Central memory CD8-positive, alpha-beta T cell (primary cell): Measurements from ENCODE around the gene YWHAE.
"Not testable (repeated sequence)": the region's sequence is repeated elsewhere in the genome, so short reads cannot be mapped to it uniquely, and the experiment has no call there.

ENCODE experiments used
- ATAC-seq: fragments of 150-1000 bp; cut with Tn5 transposase; replicated peaks from 2 replicates; pipeline ENCODE4 v1.10.0; 2022; ENCODE audit warnings: mild to moderate bottlenecking, moderate FRiP score, moderate number of reproducible peaks; ENCODE audit not compliant: poor library complexity, severe bottlenecking; ENCODE audit errors: extremely low read depth
- DNase-seq, 2 donors: peaks; one replicate each; pipeline ENCODE4 v3.0.0; 2021; ENCODE audit warnings: low spot score in 2 of 2
- H3K27ac Mint-ChIP-seq: one replicate; pipeline ENCODE4 v1.8.0; 2022; ENCODE audit warnings: low read depth, mild to moderate bottlenecking, moderate library complexity, mixed read lengths
- H3K27me3 Mint-ChIP-seq: one replicate; pipeline ENCODE4 v1.8.0; 2022; ENCODE audit warnings: mixed read lengths
- H3K36me3 Mint-ChIP-seq: one replicate; pipeline ENCODE4 v1.8.0; 2022; ENCODE audit warnings: mild to moderate bottlenecking, moderate library complexity, mixed read lengths; ENCODE audit not compliant: insufficient read depth
- H3K4me1 Mint-ChIP-seq: one replicate; pipeline ENCODE4 v1.8.0; 2022; ENCODE audit warnings: mixed read lengths
- H3K4me3 Mint-ChIP-seq: one replicate; pipeline ENCODE4 v1.8.0; 2022; ENCODE audit warnings: mild to moderate bottlenecking, moderate library complexity, mixed read lengths
- H3K9me3 Mint-ChIP-seq: one replicate; pipeline ENCODE4 v1.8.0; 2022; ENCODE audit warnings: mixed read lengths

YWHAE gene

GRCh38 chr17:1379208-1379929 lies 20.7 kb downstream of the YWHAE start:
- H3K27me3 Mint-ChIP-seq = no peaks in the 10 kb centered on the region
- peaks cover 24% of the 10 kb centered on the region for H3K36me3 Mint-ChIP-seq
- ATAC-seq = no peak
- H3K27ac Mint-ChIP-seq = peak overlapping the region; percentile 29
- H3K4me3 Mint-ChIP-seq = peak overlapping the region; percentile 34
- H3K4me1 Mint-ChIP-seq = peaks cover 67% of the 10 kb centered on the region
- H3K9me3 Mint-ChIP-seq = no peaks in the 10 kb centered on the region
- no peak for DNase-seq

GRCh38 chr17:1378476-1378860 lies 21.6 kb downstream of the YWHAE start:
- peaks cover 70% of the 10 kb centered on the region for H3K4me1 Mint-ChIP-seq
- H3K4me3 Mint-ChIP-seq, H3K27me3 Mint-ChIP-seq, DNase-seq, H3K9me3 Mint-ChIP-seq, H3K27ac Mint-ChIP-seq, ATAC-seq: not testable (repeated sequence)
- H3K36me3 Mint-ChIP-seq = peaks cover 25% of the 10 kb centered on the region

GRCh38 chr17:1377334-1377733 lies 22.7 kb downstream of the YWHAE start:
- H3K27me3 Mint-ChIP-seq = no peaks in the 10 kb centered on the region
- DNase-seq (no peak), ATAC-seq (no peak)
- peak overlapping the region; percentile 26 for H3K4me3 Mint-ChIP-seq
- H3K27ac Mint-ChIP-seq = peak overlapping the region; percentile 53
- peaks cover 72% of the 10 kb centered on the region for H3K4me1 Mint-ChIP-seq
- no peaks in the 10 kb centered on the region for H3K9me3 Mint-ChIP-seq
- H3K36me3 Mint-ChIP-seq = peaks cover 22% of the 10 kb centered on the region

- H3K36me3 Mint-ChIP-seq = peaks cover 24% of the 10 kb centered on the region
- H3K4me3 Mint-ChIP-seq = peak overlapping the region; percentile 26
- no peaks in the 10 kb centered on the region for H3K9me3 Mint-ChIP-seq
These were observed 24.0 kb downstream of the YWHAE start for GRCh38 chr17:1376061-1376460.

GRCh38 chr17:1375615-1376014 lies 24.4 kb downstream of the YWHAE start:
- H3K4me3 Mint-ChIP-seq = peak overlapping the region; percentile 26
- DNase-seq (peak in 1 of 2 donors; percentile 19), ATAC-seq (peak; percentile 69)
- peak overlapping the region; percentile 81 for H3K27ac Mint-ChIP-seq
- peaks cover 60% of the 10 kb centered on the region for H3K4me1 Mint-ChIP-seq
- H3K27me3 Mint-ChIP-seq = no peaks in the 10 kb centered on the region
- peaks cover 24% of the 10 kb centered on the region for H3K36me3 Mint-ChIP-seq
- no peaks in the 10 kb centered on the region for H3K9me3 Mint-ChIP-seq

More at GRCh38 chr17:1376061-1376460, 24.0 kb downstream of the YWHAE start:
- H3K27ac Mint-ChIP-seq = peak overlapping the region; percentile 81
- ATAC-seq = no peak
- H3K4me1 Mint-ChIP-seq = peaks cover 65% of the 10 kb centered on the region
- no peaks in the 10 kb centered on the region for H3K27me3 Mint-ChIP-seq
- no peak for DNase-seq

GRCh38 chr17:1374431-1375177 lies 25.4 kb downstream of the YWHAE start:
- no peak for DNase-seq
- peaks cover 53% of the 10 kb centered on the region for H3K4me1 Mint-ChIP-seq
- peaks cover 27% of the 10 kb centered on the region for H3K36me3 Mint-ChIP-seq

GRCh38 chr17:1373707-1374237 lies 26.2 kb downstream of the YWHAE start:
- H3K4me1 Mint-ChIP-seq = peaks cover 52% of the 10 kb centered on the region
- DNase-seq (no peak), ATAC-seq (no peak)
- H3K27me3 Mint-ChIP-seq = no peaks in the 10 kb centered on the region
- H3K36me3 Mint-ChIP-seq = peaks cover 26% of the 10 kb centered on the region
- no peaks in the 10 kb centered on the region for H3K9me3 Mint-ChIP-seq
- H3K27ac Mint-ChIP-seq = peak overlapping the region; percentile 81
- peak overlapping the region; percentile 26 for H3K4me3 Mint-ChIP-seq

More at GRCh38 chr17:1374431-1375177, 25.4 kb downstream of the YWHAE start:
- ATAC-seq = peak; percentile 59
- Mint-ChIP-seq H3K27ac (peak overlapping the region; percentile 81), H3K27me3 (no peaks in the 10 kb centered on the region), H3K9me3 (no peaks in the 10 kb centered on the region), H3K4me3 (peak overlapping the region; percentile 26)

GRCh38 chr17:1372618-1373017 lies 27.4 kb downstream of the YWHAE start:
- Mint-ChIP-seq H3K4me3 (peak overlapping the region; percentile 16), H3K27ac (no peak overlapping the region)

GRCh38 chr17:1371893-1372590 lies 28.0 kb downstream of the YWHAE start:
- H3K36me3 Mint-ChIP-seq = peaks cover 29% of the 10 kb centered on the region

More at GRCh38 chr17:1372618-1373017, 27.4 kb downstream of the YWHAE start:
- Mint-ChIP-seq H3K9me3 (no peaks in the 10 kb centered on the region), H3K27me3 (no peaks in the 10 kb centered on the region), H3K4me1 (peaks cover 50% of the 10 kb centered on the region), H3K36me3 (peaks cover 29% of the 10 kb centered on the region)
- DNase-seq (no peak), ATAC-seq (no peak)

GRCh38 chr17:1368588-1368987 lies 31.4 kb downstream of the YWHAE start:
- H3K27me3 Mint-ChIP-seq = no peaks in the 10 kb centered on the region
- ATAC-seq = no peak
- H3K4me1 Mint-ChIP-seq = peaks cover 34% of the 10 kb centered on the region
- H3K4me3 Mint-ChIP-seq = no peak overlapping the region
- H3K9me3 Mint-ChIP-seq = no peaks in the 10 kb centered on the region
- peaks cover 36% of the 10 kb centered on the region for H3K36me3 Mint-ChIP-seq
- DNase-seq = no peak
- H3K27ac Mint-ChIP-seq = no peak overlapping the region

More at GRCh38 chr17:1371893-1372590, 28.0 kb downstream of the YWHAE start:
- Mint-ChIP-seq H3K27ac (no peak overlapping the region), H3K9me3 (no peaks in the 10 kb centered on the region), H3K4me3 (no peak overlapping the region), H3K4me1 (peaks cover 51% of the 10 kb centered on the region), H3K27me3 (no peaks in the 10 kb centered on the region)
- ATAC-seq (no peak), DNase-seq (no peak)

GRCh38 chr17:1367351-1367745 lies 32.7 kb downstream of the YWHAE start:
- H3K4me3 Mint-ChIP-seq = no peak overlapping the region
- ATAC-seq (no peak), DNase-seq (no peak)
- H3K36me3 Mint-ChIP-seq = peaks cover 34% of the 10 kb centered on the region
- no peaks in the 10 kb centered on the region for H3K9me3 Mint-ChIP-seq
- H3K27me3 Mint-ChIP-seq = no peaks in the 10 kb centered on the region
- peaks cover 42% of the 10 kb centered on the region for H3K4me1 Mint-ChIP-seq
- H3K27ac Mint-ChIP-seq = peak overlapping the region; percentile 54

- Mint-ChIP-seq H3K27ac (peak overlapping the region; percentile 54), H3K4me3 (no peak overlapping the region), H3K27me3 (no peaks in the 10 kb centered on the region), H3K4me1 (peaks cover 45% of the 10 kb centered on the region), H3K36me3 (peaks cover 36% of the 10 kb centered on the region), H3K9me3 (no peaks in the 10 kb centered on the region)
- no peak for DNase-seq
- ATAC-seq = no peak
These were observed 33.8 kb downstream of the YWHAE start for GRCh38 chr17:1366234-1366633.
